K562 (cell line): ENCODE results near the gene GLTPD2. TPM values are rescaled to one million over a fixed set of nuclear protein-coding genes. Genes with fewer than 3 reads are reported as not detected.

Source experiments
- ASH1L ChIP-seq: fragments of 450-650 bp; IDR thresholded peaks from 2 replicates; pipeline ENCODE4 v1.6.1; 2018; ENCODE audit warnings: borderline replicate concordance, mild to moderate bottlenecking, low read depth; ENCODE audit not compliant: partially characterized antibody
- BDP1 ChIP-seq: IDR thresholded peaks from 3 replicates; pipeline ENCODE4 v1.6.1; 2011; ENCODE audit not compliant: insufficient read length, insufficient read depth
- BRD9 ChIP-seq: fragments of 450-650 bp; IDR thresholded peaks from 2 replicates; pipeline ENCODE4 v1.6.1; 2018; ENCODE audit warnings: low read depth; ENCODE audit not compliant: partially characterized antibody
- COPS2 ChIP-seq: fragments of 450-650 bp; conservative IDR thresholded peaks from 2 replicates; pipeline ENCODE4 v1.6.1; 2016; ENCODE audit warnings: mild to moderate bottlenecking, moderate library complexity
- ELF2 ChIP-seq: fragments of 250-450 bp; sonication (Bioruptor Pico); IDR thresholded peaks from 2 replicates; pipeline ENCODE4 v1.5.0; 2021; ENCODE audit warnings: mild to moderate bottlenecking
- ELF4 ChIP-seq: fragments of 450-650 bp; formaldehyde crosslinking; IDR thresholded peaks from 2 replicates; pipeline ENCODE4 v1.4.0; 2022; ENCODE audit warnings: missing genetic modification characterization
- ETV5 ChIP-seq: sonication (generic); formaldehyde crosslinking; IDR thresholded peaks from 2 replicates; pipeline ENCODE4 v1.4.0; 2020; ENCODE audit warnings: low read depth, mild to moderate bottlenecking, missing genetic modification reagents
- FIP1L1 ChIP-seq: fragments of 200-400 bp; formaldehyde crosslinking; IDR thresholded peaks from 2 replicates; pipeline ENCODE4 v1.6.1; 2018; ENCODE audit warnings: mild to moderate bottlenecking, low read depth, low read length; ENCODE audit not compliant: poor library complexity, severe bottlenecking
- HNRNPH1 ChIP-seq: fragments of 200-400 bp; formaldehyde crosslinking; optimal IDR thresholded peaks from 2 replicates; pipeline ENCODE3; 2017; ENCODE audit warnings: low read depth, mild to moderate bottlenecking, low read length, moderate library complexity
- KLF1 ChIP-seq: fragments of 450-650 bp; IDR thresholded peaks from 2 replicates; pipeline ENCODE4 v1.6.1; 2016; ENCODE audit warnings: missing genetic modification characterization, missing compliant biosample characterization
- MBD2 ChIP-seq: sonication (generic); IDR thresholded peaks from 2 replicates; pipeline ENCODE4 v1.6.1; 2016; ENCODE audit warnings: low read depth, borderline replicate concordance
- MCM7 ChIP-seq, 2 experiments: fragments of 450-650 bp; IDR thresholded peaks; 2 replicates each; pipeline ENCODE4 v1.6.1; 2016 to 2018
- NCOA1 ChIP-seq: fragments of 450-650 bp; IDR thresholded peaks from 2 replicates; pipeline ENCODE4 v1.6.1; 2016; ENCODE audit warnings: low read depth
- NFRKB ChIP-seq: fragments of 450-650 bp; IDR thresholded peaks from 2 replicates; pipeline ENCODE4 v1.6.1; 2016; ENCODE audit warnings: low read depth
- NR2C2 ChIP-seq, 2 experiments: fragments of 200-800 bp in 1 of 2; sonication (Bioruptor generic) in 1 of 2; sonication (generic) in 1 of 2; formaldehyde crosslinking in 1 of 2; IDR thresholded peaks; 2 replicates each; pipeline versions ENCODE4 v1.6.1 to v1.8.0; 2016 to 2022; ENCODE audit warnings: mild to moderate bottlenecking in 1 of 2, missing compliant biosample characterization in 1 of 2, missing genetic modification characterization in 1 of 2, missing genetic modification reagents in 1 of 2
- PTBP1 ChIP-seq: fragments of 200-400 bp; formaldehyde crosslinking; IDR thresholded peaks from 2 replicates; pipeline ENCODE4 v1.6.1; 2017; ENCODE audit warnings: low read depth, low read length
- RBM17 ChIP-seq: fragments of 200-400 bp; formaldehyde crosslinking; IDR thresholded peaks from 2 replicates; pipeline ENCODE4 v1.6.1; 2017; ENCODE audit warnings: low read depth, mild to moderate bottlenecking, low read length, borderline replicate concordance
- SAFB2 ChIP-seq: fragments of 200-400 bp; formaldehyde crosslinking; IDR thresholded peaks from 2 replicates; pipeline ENCODE4 v1.6.1; 2018; ENCODE audit warnings: borderline replicate concordance, low read length, low read depth, moderate library complexity; ENCODE audit not compliant: severe bottlenecking
- SMAD1 ChIP-seq: fragments of 150-350 bp; IDR thresholded peaks from 2 replicates; pipeline ENCODE4 v1.6.1; 2014; ENCODE audit warnings: low read length, low read depth; ENCODE audit not compliant: partially characterized antibody
- SMC3 ChIP-seq: conservative IDR thresholded peaks from 2 replicates; pipeline ENCODE4 v1.6.1; 2011; ENCODE audit warnings: low read depth, low read length, improper control_type of control experiment; ENCODE audit not compliant: insufficient read depth
- TAL1 ChIP-seq: fragments of 450-650 bp; IDR thresholded peaks from 2 replicates; pipeline ENCODE4 v1.6.1; 2016; ENCODE audit warnings: mild to moderate bottlenecking
- ZC3H8 ChIP-seq: fragments of 450-650 bp; IDR thresholded peaks from 2 replicates; pipeline ENCODE4 v1.6.1; 2017
- ZNF23 ChIP-seq: fragments of 250-450 bp; sonication (Bioruptor Pico); IDR thresholded peaks from 2 replicates; pipeline ENCODE4 v1.4.0; 2020; ENCODE audit warnings: mild to moderate bottlenecking
- ZNF586 ChIP-seq: fragments of 450-650 bp; formaldehyde crosslinking; conservative IDR thresholded peaks from 2 replicates; pipeline ENCODE4 v1.4.0; 2020; ENCODE audit warnings: mild to moderate bottlenecking, moderate library complexity
- ZNF780A ChIP-seq: fragments of 250-450 bp; sonication (Bioruptor Pico); IDR thresholded peaks from 2 replicates; pipeline ENCODE4 v1.5.0; 2021; ENCODE audit warnings: mild to moderate bottlenecking
- polyA plus RNA-seq, 8 experiments: library from polyadenylated mRNA; depleted of rRNA in 4 of 8; stranded (reverse) in 5 of 8; unstranded in 3 of 8; fragments of >200 nt; fragmentation: Nextera tagmentation in 2 of 8; fragmentation: Illumina TruSeq in 1 of 8; extraction: Ambion mirVana in 2 of 8; extraction: Trizol in 1 of 8; gene quantifications; 2 replicates each; pipeline versions ENCODE4 v1.2.1 to v1.2.3, GENCODE V29; 2011 to 2014; ENCODE audit warnings: inconsistent platforms in 1 of 8, missing spikeins in 1 of 8
- total RNA-seq, 7 experiments: library from RNA; depleted of rRNA in 6 of 7; stranded (reverse); fragments of >200 nt in 6 of 7; fragmentation: Illumina TruSeq in 2 of 7; extraction: Trizol in 2 of 7; gene quantifications; 2 replicates each; pipeline versions ENCODE4 v1.2.1 to v1.2.3, GENCODE V29; 2011 to 2021; ENCODE audit warnings: low replicate concordance in 1 of 7
- TF ChIP-seq, protein P1 (sequence below), 2 experiments: fragments of 450-650 bp; IDR thresholded peaks; 2 replicates each; pipeline ENCODE4 v1.6.1; 2016
- TF ChIP-seq, protein P2 (sequence below): fragments of 250-450 bp; sonication (Bioruptor Pico); IDR thresholded peaks from 2 replicates; pipeline ENCODE4 v1.8.0; 2022; ENCODE audit warnings: moderate library complexity, mild to moderate bottlenecking, inconsistent platforms
- TF ChIP-seq, protein P3 (sequence below): fragments of 250-450 bp; sonication (Bioruptor Pico); IDR thresholded peaks from 2 replicates; pipeline ENCODE4 v1.6.1; 2021; ENCODE audit warnings: mild to moderate bottlenecking

GLTPD2 gene
- total and polyA plus RNA-seq, 9 of the 15 experiments (the other 6 are each of a cell fraction or from before 2014, with no cell fraction given) = not detected

DNA sequence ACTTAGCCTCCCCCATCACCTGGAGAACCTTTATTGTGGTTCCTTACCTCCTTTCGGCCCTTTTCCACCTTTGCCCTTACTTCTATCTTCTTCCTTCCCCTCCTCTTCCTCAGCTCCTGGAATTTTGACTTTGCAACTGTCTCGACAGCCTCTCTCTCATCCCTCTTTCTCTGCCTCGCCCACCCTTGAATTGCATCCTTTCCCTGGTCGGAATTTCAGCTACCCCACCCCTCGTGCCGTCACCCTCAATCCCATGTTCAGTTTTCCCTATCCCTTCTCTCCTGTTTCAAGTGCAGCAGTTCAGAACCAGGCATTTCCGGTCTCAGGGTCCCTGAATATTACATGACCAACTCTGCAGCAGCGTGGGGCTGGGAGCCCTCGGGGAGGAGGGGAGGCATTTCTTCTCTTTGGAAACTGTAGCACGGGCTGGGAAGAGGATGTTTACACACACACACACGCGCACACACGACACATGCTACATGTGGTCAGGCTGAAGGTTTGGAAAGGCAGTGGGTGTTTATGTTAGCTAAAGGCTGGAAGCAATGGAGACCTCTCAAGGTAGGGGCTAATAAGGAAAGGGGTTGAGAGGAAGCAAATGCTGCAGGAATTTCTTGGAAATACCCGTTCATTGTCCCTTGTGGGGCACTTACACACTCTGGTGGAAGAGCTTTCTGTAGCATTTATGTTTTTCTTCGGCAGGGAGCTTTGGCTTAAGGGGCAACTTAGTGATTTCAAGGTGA lies 45.3 kb downstream of the GLTPD2 start (continued):
- TF ChIP-seq ASH1L = no peak
- no peak for TF ChIP-seq PTBP1
- TF ChIP-seq, protein P1, sequence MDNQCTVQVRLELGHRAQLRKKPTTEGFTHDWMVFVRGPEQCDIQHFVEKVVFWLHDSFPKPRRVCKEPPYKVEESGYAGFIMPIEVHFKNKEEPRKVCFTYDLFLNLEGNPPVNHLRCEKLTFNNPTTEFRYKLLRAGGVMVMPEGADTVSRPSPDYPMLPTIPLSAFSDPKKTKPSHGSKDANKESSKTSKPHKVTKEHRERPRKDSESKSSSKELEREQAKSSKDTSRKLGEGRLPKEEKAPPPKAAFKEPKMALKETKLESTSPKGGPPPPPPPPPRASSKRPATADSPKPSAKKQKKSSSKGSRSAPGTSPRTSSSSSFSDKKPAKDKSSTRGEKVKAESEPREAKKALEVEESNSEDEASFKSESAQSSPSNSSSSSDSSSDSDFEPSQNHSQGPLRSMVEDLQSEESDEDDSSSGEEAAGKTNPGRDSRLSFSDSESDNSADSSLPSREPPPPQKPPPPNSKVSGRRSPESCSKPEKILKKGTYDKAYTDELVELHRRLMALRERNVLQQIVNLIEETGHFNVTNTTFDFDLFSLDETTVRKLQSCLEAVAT (IDR thresholded peaks at IDR 0.05) = 0 out of 4 replicates have a peak, but pooled peaks of 1 of the 2 experiments have one; percentile 27
- no peak for TF ChIP-seq ZNF780A (CRISPR knock-in tag)
- TF ChIP-seq TAL1 = no peak
- TF ChIP-seq ELF4 (CRISPR knock-in tag) = no peak
- TF ChIP-seq BDP1 = no peak
- no peak for TF ChIP-seq SMAD1
- TF ChIP-seq MBD2 = no peak
- TF ChIP-seq ZC3H8 = no peak
- peak; percentile 23; the same call in 1 of the 2 replicates for TF ChIP-seq ETV5 (CRISPR knock-in tag)
- TF ChIP-seq, protein P2, sequence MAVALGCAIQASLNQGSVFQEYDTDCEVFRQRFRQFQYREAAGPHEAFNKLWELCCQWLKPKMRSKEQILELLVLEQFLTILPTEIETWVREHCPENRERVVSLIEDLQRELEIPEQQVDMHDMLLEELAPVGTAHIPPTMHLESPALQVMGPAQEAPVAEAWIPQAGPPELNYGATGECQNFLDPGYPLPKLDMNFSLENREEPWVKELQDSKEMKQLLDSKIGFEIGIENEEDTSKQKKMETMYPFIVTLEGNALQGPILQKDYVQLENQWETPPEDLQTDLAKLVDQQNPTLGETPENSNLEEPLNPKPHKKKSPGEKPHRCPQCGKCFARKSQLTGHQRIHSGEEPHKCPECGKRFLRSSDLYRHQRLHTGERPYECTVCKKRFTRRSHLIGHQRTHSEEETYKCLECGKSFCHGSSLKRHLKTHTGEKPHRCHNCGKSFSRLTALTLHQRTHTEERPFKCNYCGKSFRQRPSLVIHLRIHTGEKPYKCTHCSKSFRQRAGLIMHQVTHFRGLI (CRISPR knock-in tag) = no peak
- TF ChIP-seq RBM17 = no peak
- no peak for TF ChIP-seq MCM7 (IDR thresholded peaks at IDR 0.05)
- TF ChIP-seq FIP1L1 = no peak
- TF ChIP-seq SMC3 = no peak
- TF ChIP-seq NR2C2 (CRISPR knock-in tag; IDR thresholded peaks at IDR 0.05) = no peak
- no peak for TF ChIP-seq NR2C2 (tag; IDR thresholded peaks at IDR 0.05)
- TF ChIP-seq ZNF23 (CRISPR knock-in tag) = no peak
- TF ChIP-seq HNRNPH1 = no peak
- TF ChIP-seq ZNF586 (CRISPR knock-in tag) = no peak
- TF ChIP-seq SAFB2 = no peak
- TF ChIP-seq COPS2 = no peak
- TF ChIP-seq ELF2 (CRISPR knock-in tag) = no peak
- no peak for TF ChIP-seq NFRKB
- 0 out of 2 replicates have a peak, but pooled peaks have one; percentile 21 for TF ChIP-seq NCOA1
- peak; percentile 57 for TF ChIP-seq BRD9
- no peak for TF ChIP-seq KLF1 (tag)
- TF ChIP-seq, protein P3, sequence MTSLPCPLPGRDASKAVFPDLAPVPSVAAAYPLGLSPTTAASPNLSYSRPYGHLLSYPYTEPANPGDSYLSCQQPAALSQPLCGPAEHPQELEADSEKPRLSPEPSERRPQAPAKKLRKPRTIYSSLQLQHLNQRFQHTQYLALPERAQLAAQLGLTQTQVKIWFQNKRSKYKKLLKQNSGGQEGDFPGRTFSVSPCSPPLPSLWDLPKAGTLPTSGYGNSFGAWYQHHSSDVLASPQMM (CRISPR knock-in tag) = no peak
